Thyroid gland (tissue), 4 donors: ENCODE data around the gene C22orf31. TPM values are rescaled to one million over a fixed set of nuclear protein-coding genes. Genes with fewer than 3 reads are reported as not detected.

Source experiments
- DNase-seq, 2 donors: peaks; one replicate each; pipeline ENCODE4 v3.0.0-alpha.2; 2019
- H3K27ac ChIP-seq, 3 donors: fragments of 200-600 bp; sonication (generic); 1 replicate in 2 of 3; 2 replicates in 1 of 3; pipeline ENCODE4 v1.5.1; 2016 to 2019; ENCODE audit warnings: mild to moderate bottlenecking in 1 of 3, moderate library complexity in 1 of 3
- H3K27me3 ChIP-seq: fragments of 200-600 bp; sonication (generic); one replicate; pipeline ENCODE4 v1.5.1; 2019
- H3K36me3 ChIP-seq, 2 donors: fragments of 200-600 bp; sonication (generic); one replicate each; pipeline ENCODE4 v1.5.1; 2016 to 2019
- H3K4me1 ChIP-seq, 2 donors: fragments of 200-600 bp; sonication (generic); one replicate each; pipeline ENCODE4 v1.5.1; 2017 to 2019
- H3K4me3 ChIP-seq, 3 donors: fragments of 200-600 bp; sonication (generic); replicated peaks in 1 of 3; 1 replicate in 2 of 3; 2 replicates in 1 of 3; pipeline ENCODE4 v1.5.1; 2016; ENCODE audit warnings: mild to moderate bottlenecking in 1 of 3
- H3K9me3 ChIP-seq: fragments of 200-600 bp; sonication (generic); one replicate; pipeline ENCODE4 v1.5.1; 2017
- CTCF ChIP-seq, 6 experiments: fragments of 200-600 bp in 3 of 6; fragments of 450-650 bp in 3 of 6; sonication (generic) in 3 of 6; IDR thresholded peaks; one replicate each; pipeline ENCODE4 v1.5.1; 2016 to 2019; ENCODE audit warnings: antibody characterized with exemption in 6 of 6, mild to moderate bottlenecking in 2 of 6, inconsistent platforms in 1 of 6, moderate library complexity in 1 of 6
- POLR2A ChIP-seq, 2 donors: fragments of 450-650 bp; IDR thresholded peaks; one replicate each; pipeline ENCODE4 v1.6.1; 2017; ENCODE audit warnings: antibody characterized with exemption in 2 of 2, mild to moderate bottlenecking in 2 of 2, moderate library complexity in 1 of 2
- WGBS, 2 donors: methylation state at CpG; one replicate each; pipeline ENCODE4 v1.1.5; 2017; 5-methylcytosine and 5-hydroxymethylcytosine counted together
- intact Hi-C: fragments of 100-400 bp; cut with DNase I; formaldehyde crosslinking; loops from one replicate; pipeline ENCODE4 v1.15.1; 2023
- total RNA-seq, 4 donors: library from RNA; depleted of rRNA; stranded (reverse); fragments of >200 nt; gene quantifications; one replicate each; pipeline ENCODE4 v1.2.3, GENCODE V29; 2016

The C22orf31 gene
- total RNA-seq, 4 donors from 2014 or later: not detected

- Histone ChIP-seq H3K9me3 (no peaks in the 10 kb centered on the region), H3K4me1 (peaks cover 29 to 44% of the 10 kb centered on the region in 2 donors), H3K27ac (peak overlapping the region; percentile 88 to 96 (median 90)), H3K27me3 (no peaks in the 10 kb centered on the region), H3K36me3 (no peaks in the 10 kb centered on the region), H3K4me3 (peak overlapping the region in 2 of 3 donors; percentile 16 to 44)
- intact Hi-C loops: loop anchor here (10.0 kb wide), 1 partner anchor 115 kb away; no protein-coding TSS in a partner anchor
- 22 to 31% methylated on average over 20 of the region's 20 CpGs for WGBS, 2 donors
- DNase-seq: peak in 1 of 2 donors; percentile 27
- TF ChIP-seq CTCF (IDR thresholded peaks at IDR 0.05): no peak
Observed at GRCh38 chr22:29030016-29030617, 31.5 kb downstream of the C22orf31 start.

- H3K4me3 ChIP-seq: no peak overlapping the region
- peaks cover 29 to 44% of the 10 kb centered on the region in 2 donors for H3K4me1 ChIP-seq
- no peaks in the 10 kb centered on the region for H3K36me3 ChIP-seq
- H3K27ac ChIP-seq: peak overlapping the region; percentile 88 to 96 (median 90)
- WGBS, 2 donors: 94 to 95% methylated on average over 9 of the region's 9 CpGs
- intact Hi-C loops: no loop called here
- no peaks in the 10 kb centered on the region for H3K9me3 ChIP-seq
- no peaks in the 10 kb centered on the region for H3K27me3 ChIP-seq
- no peak for DNase-seq
- TF ChIP-seq POLR2A (IDR thresholded peaks at IDR 0.05) (no peak), CTCF (IDR thresholded peaks at IDR 0.05) (no peak)
Observed at GRCh38 chr22:29029202-29030000, 32.2 kb downstream of the C22orf31 start.

- H3K9me3 ChIP-seq: no peaks in the 10 kb centered on the region
- TF ChIP-seq POLR2A (IDR thresholded peaks at IDR 0.05): no peak
- no peak for TF ChIP-seq CTCF (IDR thresholded peaks at IDR 0.05)
- no peak overlapping the region for H3K4me3 ChIP-seq
- H3K4me1 ChIP-seq: peaks cover 29 to 46% of the 10 kb centered on the region in 2 donors
- intact Hi-C loops: no loop called here
- no peak for DNase-seq
- H3K36me3 ChIP-seq: no peaks in the 10 kb centered on the region
- peak overlapping the region in 1 of 3 donors; percentile 25 for H3K27ac ChIP-seq
- 89 to 93% methylated on average over 4 of the region's 4 CpGs for WGBS, 2 donors
- H3K27me3 ChIP-seq: no peaks in the 10 kb centered on the region
Observed at GRCh38 chr22:29028468-29028867, 33.2 kb downstream of the C22orf31 start.

- no peak for DNase-seq
- Histone ChIP-seq H3K4me3 (no peak overlapping the region), H3K27ac (no peak overlapping the region), H3K4me1 (peaks cover 14 to 34% of the 10 kb centered on the region in 2 donors), H3K9me3 (no peaks in the 10 kb centered on the region), H3K27me3 (no peaks in the 10 kb centered on the region), H3K36me3 (no peaks in the 10 kb centered on the region)
- intact Hi-C loops: no loop called here
- TF ChIP-seq POLR2A (IDR thresholded peaks at IDR 0.05): no peak
- no peak for TF ChIP-seq CTCF (IDR thresholded peaks at IDR 0.05)
- WGBS, 2 donors: 97% methylated on average over 3 of the region's 3 CpGs
Observed at GRCh38 chr22:29026579-29026978, 35.1 kb downstream of the C22orf31 start.
